ENCODE data around the gene SPINK1. TPM values are rescaled to one million over a fixed set of nuclear protein-coding genes. Genes with fewer than 3 reads are reported as not detected.

SPINK1 gene
- total and polyA plus RNA-seq, 9 of the 15 experiments (the other 6 are each of a cell fraction or from before 2014, with no cell fraction given) = 0.45 to 2.2 (median 0.65) TPM; not detected in 1

GRCh38 chr5:147788023-147788422 is 43.4 kb downstream of the SPINK1 start:
- BruUV-seq (replicated peaks) = no TSS peak
- H3K27me3 ChIP-seq (ENCODE audit: control insufficient read depth in 2 of 2, insufficient read depth in 2 of 2, low read length in 2 of 2) = no peaks in the 10 kb centered on the region

More at GRCh38 chr5:147788023-147788422, 43.4 kb downstream of the SPINK1 start:
- H3K79me2 ChIP-seq (ENCODE audit: control insufficient read depth, insufficient read depth, low read length) = no peaks in the 10 kb centered on the region
- no peaks in the 10 kb centered on the region for H3K4me1 ChIP-seq (replicated peaks in 1 of 2; ENCODE audit: control insufficient read depth in 2 of 2, insufficient read depth in 2 of 2, low read length in 2 of 2)
- ChIA-PET POLR2A (no interaction called here), CTCF (ENCODE audit: low intra/inter-chr PET ratio) (no interaction called here)
- TF ChIP-seq TBP (optimal IDR thresholded peaks at IDR 0.05; ENCODE audit: low read depth, low read length) = no peak
- TF ChIP-seq, protein P1, sequence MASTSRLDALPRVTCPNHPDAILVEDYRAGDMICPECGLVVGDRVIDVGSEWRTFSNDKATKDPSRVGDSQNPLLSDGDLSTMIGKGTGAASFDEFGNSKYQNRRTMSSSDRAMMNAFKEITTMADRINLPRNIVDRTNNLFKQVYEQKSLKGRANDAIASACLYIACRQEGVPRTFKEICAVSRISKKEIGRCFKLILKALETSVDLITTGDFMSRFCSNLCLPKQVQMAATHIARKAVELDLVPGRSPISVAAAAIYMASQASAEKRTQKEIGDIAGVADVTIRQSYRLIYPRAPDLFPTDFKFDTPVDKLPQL (IDR thresholded peaks at IDR 0.05; ENCODE audit: extremely low read depth, insufficient read length) = no peak
- TF ChIP-seq DMBX1 (CRISPR knock-in tag; IDR thresholded peaks at IDR 0.05; ENCODE audit: borderline replicate concordance) = no peak
- no peak for TF ChIP-seq SAFB (IDR thresholded peaks at IDR 0.05; ENCODE audit: borderline replicate concordance, low read depth, low read length)
- no peak for TF ChIP-seq PKNOX1 (IDR thresholded peaks at IDR 0.05)
- TF ChIP-seq BDP1 (IDR thresholded peaks at IDR 0.05; ENCODE audit: insufficient read depth, insufficient read length) = no peak
- no peak for TF ChIP-seq TCF15 (CRISPR knock-in tag; IDR thresholded peaks at IDR 0.05)
- TF ChIP-seq KLF1 (tag; IDR thresholded peaks at IDR 0.05) = no peak
- no peak for TF ChIP-seq ZNF197 (CRISPR knock-in tag; IDR thresholded peaks at IDR 0.05; ENCODE audit: low read depth)
- no peak for TF ChIP-seq GATA2 (CRISPR knock-in tag; IDR thresholded peaks at IDR 0.05)
- H4K20me1 ChIP-seq (replicated peaks; ENCODE audit: control insufficient read depth, insufficient read depth, low read length) = no peaks in the 10 kb centered on the region
- DNase-seq (ENCODE audit: extremely low read depth in 1 of 4, low spot score in 3 of 4) (no peak), FAIRE-seq (no peak), ATAC-seq (no peak)
- no peak overlapping the region for H3K4me2 ChIP-seq (ENCODE audit: insufficient read depth, low read length)
- in situ Hi-C loops (cut with MboI) (no loop called here), intact Hi-C loops (cut with micrococcal nuclease) (no loop called here)
- no peaks in the 10 kb centered on the region for H3K36me3 ChIP-seq (ENCODE audit: control insufficient read depth, insufficient read depth, low read length)
- no peaks in the 10 kb centered on the region for H3K9me1 ChIP-seq (ENCODE audit: control insufficient read depth, insufficient read depth, low read length)
- H3K27ac ChIP-seq (ENCODE audit: extremely low read depth, low read depth, low read length) = no peak overlapping the region
- 0 out of 2 replicates have a peak, but pooled peaks cover 2% of the 10 kb centered on the region for H3K9me3 ChIP-seq (replicated peaks; ENCODE audit: control insufficient read depth, insufficient read depth, low read depth, low read length)
- H2AFZ ChIP-seq (ENCODE audit: low read depth, low read length) = no peak overlapping the region
- no peak overlapping the region for H3K9ac ChIP-seq (ENCODE audit: insufficient read depth in 1 of 2, low read depth in 2 of 2, low read length in 2 of 2)
- H3K4me3 ChIP-seq = no peak overlapping the region

All from K562 (cell line).